Right ventricle myocardium inferior (tissue), 1 donor: Measurements from ENCODE around the gene ANXA11. TPM values are rescaled to one million over a fixed set of nuclear protein-coding genes. Genes with fewer than 3 reads are reported as not detected.
A peak's percentile ranks its signal among the peaks of the same experiment; 100 is the strongest.

ENCODE experiments used
- ATAC-seq: fragments of 200-7000 bp; cut with Tn5 transposase; one replicate; pipeline ENCODE4 v1.9.1; 2020; ENCODE audit warnings: mild to moderate bottlenecking, moderate library complexity
- DNase-seq: peaks from one replicate; pipeline ENCODE4 v3.0.0; 2021; ENCODE audit errors: missing footprints
- intact Hi-C: fragments of 100-400 bp; cut with DNase I; formaldehyde crosslinking; loops from one replicate; pipeline ENCODE4 v1.11.0; 2022
- total RNA-seq: library from RNA; stranded (reverse); fragmentation: NEBNext Ultra II Directional; extraction: Animal tissue kit (Norgen Biotek cat#: 25700); gene quantifications from one replicate; pipeline ENCODE4 v1.2.1, GENCODE V29; 2021
- donor health status: DM: no; HTN: yes; CAD: no; lungs with severe emphysema.

The ANXA11 gene
- total RNA-seq, 1 donor from 2014 or later: 420 TPM

GRCh38 chr10:80173466-80173865 is 31.9 kb downstream of the ANXA11 start:
- peak; percentile 46 for DNase-seq
- ATAC-seq: no peak
- intact Hi-C loops: no loop called here

- no peak for ATAC-seq
- peak; percentile 49 for DNase-seq
- intact Hi-C loops: no loop called here
These were observed 32.4 kb downstream of the ANXA11 start for GRCh38 chr10:80172896-80173295.

GRCh38 chr10:80171248-80171660 is 34.1 kb downstream of the ANXA11 start:
- intact Hi-C loops: no loop called here
- DNase-seq: no peak
- ATAC-seq: no peak

GRCh38 chr10:80170641-80171040 is 34.7 kb downstream of the ANXA11 start:
- intact Hi-C loops: no loop called here
- no peak for DNase-seq
- no peak for ATAC-seq

- intact Hi-C loops: no loop called here
- no peak for ATAC-seq
- no peak for DNase-seq
These were observed 35.3 kb downstream of the ANXA11 start for GRCh38 chr10:80170026-80170425.

GRCh38 chr10:80168679-80169380 is 36.5 kb downstream of the ANXA11 start:
- intact Hi-C loops: loop anchor here (2.0 kb wide), 1 partner anchor 34 kb away; no protein-coding TSS in a partner anchor
- peak; percentile 20 for ATAC-seq
- no peak for DNase-seq

- intact Hi-C loops: loop anchor here (2.0 kb wide), 1 partner anchor 35 kb away; no protein-coding TSS in a partner anchor
- peak; percentile 38 for ATAC-seq
- peak; percentile 55 for DNase-seq
These were observed 37.2 kb downstream of the ANXA11 start for GRCh38 chr10:80168162-80168511.

GRCh38 chr10:80167471-80168161 is 37.7 kb downstream of the ANXA11 start:
- intact Hi-C loops: loop anchor here (2.0 kb wide), 1 partner anchor 35 kb away; no protein-coding TSS in a partner anchor
- peak; percentile 50 for DNase-seq
- peak; percentile 33 for ATAC-seq

- DNase-seq: peak; percentile 73
- intact Hi-C loops: no loop called here
- no peak for ATAC-seq
These were observed 38.5 kb downstream of the ANXA11 start for GRCh38 chr10:80166581-80167470.

GRCh38 chr10:80165173-80165572 is 40.2 kb downstream of the ANXA11 start:
- ATAC-seq (no peak), DNase-seq (peak; percentile 65)
- intact Hi-C loops: no loop called here

- DNase-seq (peak; percentile 25), ATAC-seq (no peak)
- intact Hi-C loops: no loop called here
These were observed 40.7 kb downstream of the ANXA11 start for GRCh38 chr10:80164596-80164995.

- ATAC-seq: no peak
- intact Hi-C loops: no loop called here
These were observed 41.5 kb downstream of the ANXA11 start for GRCh38 chr10:80163741-80164341.

GRCh38 chr10:80161321-80162083 is 43.8 kb downstream of the ANXA11 start:
- DNase-seq: no peak
- intact Hi-C loops: no loop called here

More at GRCh38 chr10:80163741-80164341, 41.5 kb downstream of the ANXA11 start:
- DNase-seq: peak; percentile 35

GRCh38 chr10:80160361-80161320 is 44.7 kb downstream of the ANXA11 start:
- DNase-seq (no peak), ATAC-seq (no peak)
- intact Hi-C loops: no loop called here

More at GRCh38 chr10:80161321-80162083, 43.8 kb downstream of the ANXA11 start:
- no peak for ATAC-seq

GRCh38 chr10:80159166-80159873 is 46.0 kb downstream of the ANXA11 start:
- peak; percentile 19 for ATAC-seq
- intact Hi-C loops: no loop called here
- no peak for DNase-seq

- ATAC-seq: peak; percentile 92
- intact Hi-C loops: loop anchor here (1.0 kb wide), 1 partner anchor 47 kb away; the partner anchor contains the start of gene ANXA11
- DNase-seq: peak; percentile 90
These were observed 46.7 kb downstream of the ANXA11 start for GRCh38 chr10:80158598-80159127.
